HG03095 (cell line): ENCODE data around the gene EIF3L.

ENCODE experiments used
- ATAC-seq: cut with Tn5 transposase; IDR thresholded peaks from one replicate; pipeline ENCODE4 v1.9.1; 2021; ENCODE audit warnings: moderate library complexity; ENCODE audit not compliant: unreplicated experiment

Gene EIF3L

GRCh38 chr22:37816543-37817180 is 32.6 kb upstream of the EIF3L start:
- no peak for ATAC-seq

GRCh38 chr22:37817705-37818408 is 31.4 kb upstream of the EIF3L start:
- no peak for ATAC-seq

- ATAC-seq: no peak
Observed at GRCh38 chr22:37818409-37819104, 30.7 kb upstream of the EIF3L start.

GRCh38 chr22:37819105-37819433 is 30.1 kb upstream of the EIF3L start:
- ATAC-seq: no peak

- ATAC-seq: no peak
Observed at GRCh38 chr22:37820350-37820749, 28.9 kb upstream of the EIF3L start.

GRCh38 chr22:37822079-37822833 is 27.0 kb upstream of the EIF3L start:
- no peak for ATAC-seq

- ATAC-seq: no peak
Observed at GRCh38 chr22:37823134-37823985, 25.9 kb upstream of the EIF3L start, which contains the start of gene GALR3. GALR3 (plus strand) TSS chr22:37823382; CDS start chr22:37823407, 25 bp downstream.

- no peak for ATAC-seq
Observed at GRCh38 chr22:37824674-37825641, 24.3 kb upstream of the EIF3L start.

GRCh38 chr22:37827056-37827455 is 22.2 kb upstream of the EIF3L start:
- no peak for ATAC-seq

GRCh38 chr22:37830093-37830842 is 19.0 kb upstream of the EIF3L start:
- no peak for ATAC-seq

GRCh38 chr22:37831472-37831871 is 17.7 kb upstream of the EIF3L start:
- ATAC-seq: no peak

- ATAC-seq: no peak
Observed at GRCh38 chr22:37832022-37832857, 17.0 kb upstream of the EIF3L start.

- ATAC-seq: no peak
Observed at GRCh38 chr22:37842015-37842793, 7.0 kb upstream of the EIF3L start.

GRCh38 chr22:37843741-37844089 is 5.5 kb upstream of the EIF3L start:
- peak; percentile 41 for ATAC-seq

- no peak for ATAC-seq
Observed at GRCh38 chr22:37844904-37845329, 4.3 kb upstream of the EIF3L start.

GRCh38 chr22:37846433-37846832 is 2.8 kb upstream of the EIF3L start:
- ATAC-seq: no peak

- ATAC-seq: no peak
Observed at GRCh38 chr22:37848587-37849088, 581 bp upstream of the EIF3L start.
